GM21825 (cell line): ENCODE measurements around the gene WWOX.

Experiments
- ATAC-seq: cut with Tn5 transposase; IDR thresholded peaks from one replicate; pipeline ENCODE4 v1.9.1; 2021; ENCODE audit warnings: mild to moderate bottlenecking, moderate library complexity; ENCODE audit not compliant: unreplicated experiment

Gene WWOX

GRCh38 chr16:78915811-78916345, 816.4 kb downstream of the WWOX start:
- ATAC-seq = no peak

GRCh38 chr16:78916928-78917545, 817.6 kb downstream of the WWOX start:
- no peak for ATAC-seq

GRCh38 chr16:78918805-78919305, 819.4 kb downstream of the WWOX start:
- ATAC-seq = no peak

GRCh38 chr16:78919852-78920251, 820.4 kb downstream of the WWOX start:
- no peak for ATAC-seq

- ATAC-seq = no peak
Measured at GRCh38 chr16:78920621-78921020, 821.2 kb downstream of the WWOX start.

- no peak for ATAC-seq
Measured at GRCh38 chr16:78925083-78925767, 825.8 kb downstream of the WWOX start.

- no peak for ATAC-seq
Measured at GRCh38 chr16:78926723-78927210, 827.3 kb downstream of the WWOX start.

- ATAC-seq = no peak
Measured at GRCh38 chr16:78927766-78928165, 828.3 kb downstream of the WWOX start.

- no peak for ATAC-seq
Measured at GRCh38 chr16:78929841-78930240, 830.4 kb downstream of the WWOX start.

GRCh38 chr16:78930561-78930960, 831.1 kb downstream of the WWOX start:
- no peak for ATAC-seq

GRCh38 chr16:78931267-78931666, 831.8 kb downstream of the WWOX start:
- no peak for ATAC-seq

GRCh38 chr16:78931678-78932077, 832.2 kb downstream of the WWOX start:
- no peak for ATAC-seq

- no peak for ATAC-seq
Measured at GRCh38 chr16:78932355-78932943, 833.0 kb downstream of the WWOX start.

- ATAC-seq = no peak
Measured at GRCh38 chr16:78936060-78936459, 836.6 kb downstream of the WWOX start.

- no peak for ATAC-seq
Measured at GRCh38 chr16:78939597-78939996, 840.1 kb downstream of the WWOX start.

- ATAC-seq = no peak
Measured at GRCh38 chr16:78942625-78943245, 843.3 kb downstream of the WWOX start.

- no peak for ATAC-seq
Measured at GRCh38 chr16:78945336-78945735, 845.9 kb downstream of the WWOX start.

- no peak for ATAC-seq
Measured at GRCh38 chr16:78946556-78946955, 847.1 kb downstream of the WWOX start.

- no peak for ATAC-seq
Measured at GRCh38 chr16:78950768-78951167, 851.3 kb downstream of the WWOX start.

GRCh38 chr16:78952630-78953029, 853.2 kb downstream of the WWOX start:
- ATAC-seq = no peak

GRCh38 chr16:78953526-78953925, 854.1 kb downstream of the WWOX start:
- no peak for ATAC-seq
